GM18520 (cell line): ENCODE data around the gene TPGS1.
A peak's percentile ranks its signal among the peaks of the same experiment; 100 is the strongest.
"Not testable (repeated sequence)": the region's sequence is repeated elsewhere in the genome, so short reads cannot be mapped to it uniquely, and the experiment has no call there.

Source experiments
- ATAC-seq: cut with Tn5 transposase; IDR thresholded peaks from one replicate; pipeline ENCODE4 v1.9.1; 2021; ENCODE audit not compliant: unreplicated experiment

The TPGS1 gene

GRCh38 chr19:474126-475078 lies 32.9 kb upstream of the TPGS1 start:
- ATAC-seq = no peak

GRCh38 chr19:475360-475759 lies 31.9 kb upstream of the TPGS1 start:
- no peak for ATAC-seq

- ATAC-seq = no peak
Measured at GRCh38 chr19:478236-478903, 28.9 kb upstream of the TPGS1 start.

GRCh38 chr19:478976-479375 lies 28.3 kb upstream of the TPGS1 start:
- ATAC-seq = no peak

- no peak for ATAC-seq
Measured at GRCh38 chr19:480016-480855, 27.1 kb upstream of the TPGS1 start.

- not testable (repeated sequence) for ATAC-seq
Measured at GRCh38 chr19:481100-481499, 26.2 kb upstream of the TPGS1 start.

GRCh38 chr19:482186-483041 lies 24.9 kb upstream of the TPGS1 start:
- no peak for ATAC-seq

- ATAC-seq = no peak
Measured at GRCh38 chr19:483332-484072, 23.8 kb upstream of the TPGS1 start.

GRCh38 chr19:484494-484893 lies 22.8 kb upstream of the TPGS1 start:
- no peak for ATAC-seq

GRCh38 chr19:485077-485476 lies 22.2 kb upstream of the TPGS1 start:
- no peak for ATAC-seq

- ATAC-seq = no peak
Measured at GRCh38 chr19:485583-486236, 21.6 kb upstream of the TPGS1 start.

- peak; percentile 82 for ATAC-seq
Measured at GRCh38 chr19:488505-489417, 18.5 kb upstream of the TPGS1 start.

- ATAC-seq = no peak
Measured at GRCh38 chr19:489418-490196, 17.7 kb upstream of the TPGS1 start.

- no peak for ATAC-seq
Measured at GRCh38 chr19:491146-491741, 16.1 kb upstream of the TPGS1 start.

- no peak for ATAC-seq
Measured at GRCh38 chr19:492091-492531, 15.2 kb upstream of the TPGS1 start.

- ATAC-seq = no peak
Measured at GRCh38 chr19:493391-494170, 13.7 kb upstream of the TPGS1 start.
